Ovary (tissue), 9 donors: ENCODE results near the gene ICE2. TPM values are rescaled to one million over a fixed set of nuclear protein-coding genes. Genes with fewer than 3 reads are reported as not detected.

Experiments used
- DNase-seq, 5 donors: peaks; one replicate each; pipeline ENCODE4 v3.0.0-alpha.2; 2019 to 2020
- H3K27ac ChIP-seq, 2 donors: fragments of 200-600 bp; one replicate each; pipeline versions ENCODE4 v1.5.1 to v1.8.0; 2019 to 2022
- H3K27me3 ChIP-seq: fragments of 200-600 bp; one replicate; pipeline ENCODE4 v1.8.0; 2022
- H3K36me3 ChIP-seq: fragments of 200-600 bp; sonication (generic); one replicate; pipeline ENCODE4 v1.5.1; 2019
- H3K4me1 ChIP-seq: one replicate; pipeline ENCODE4 v1.8.1; 2013; ENCODE audit warnings: mild to moderate bottlenecking, moderate library complexity; ENCODE audit not compliant: insufficient read depth
- H3K4me3 ChIP-seq: fragments of 200-600 bp; sonication (generic); one replicate; pipeline ENCODE4 v1.5.1; 2017
- H3K9me3 ChIP-seq, 2 donors: fragments of 200-600 bp in 1 of 2; sonication (generic) in 1 of 2; one replicate each; pipeline versions ENCODE4 v1.5.1 to v1.8.1; 2013 to 2019; ENCODE audit warnings: mild to moderate bottlenecking in 1 of 2, moderate library complexity in 1 of 2
- EP300 ChIP-seq: sonication (generic); formaldehyde crosslinking; IDR thresholded peaks from one replicate; pipeline ENCODE4 v1.6.1; 2017; ENCODE audit warnings: antibody characterized with exemption
- POLR2A ChIP-seq: fragments of 450-650 bp; IDR thresholded peaks from one replicate; pipeline ENCODE4 v1.6.1; 2017; ENCODE audit warnings: antibody characterized with exemption, mild to moderate bottlenecking, moderate library complexity
- WGBS, 3 donors: extraction: QIAGEN DNeasy Blood & Tissue Kit in 1 of 3; methylation state at CpG; one replicate each; pipeline versions ENCODE4 v1.1.5 to v1.1.7; 2013 to 2017; 5-methylcytosine and 5-hydroxymethylcytosine counted together
- intact Hi-C, 4 donors: fragments of 100-400 bp; cut with DNase I; formaldehyde crosslinking; loops; one replicate each; pipeline versions ENCODE4 v1.11.0 to v1.15.1; 2022 to 2023
- polyA plus RNA-seq, 2 donors: library from polyadenylated mRNA; stranded (reverse); fragments of 200-250 nt in 1 of 2; fragments of 350-450 nt in 1 of 2; fragmentation: Illumina TruSeq in 1 of 2; extraction: RNeasy Lipid Tissue Mini Kit (QIAGEN cat#74804) in 1 of 2; gene quantifications; one replicate each; pipeline ENCODE4 v1.2.3, GENCODE V29; 2013 to 2014
- total RNA-seq, 7 donors: library from RNA; depleted of rRNA in 2 of 7; stranded (reverse); fragments of >200 nt in 2 of 7; fragmentation: NEBNext Ultra II Directional in 3 of 7; extraction: Animal tissue kit (Norgen Biotek cat#: 25700) in 3 of 7; gene quantifications; one replicate each; pipeline versions ENCODE4 v1.1.0 to v1.2.4, GENCODE V29; 2016 to 2023
- TF ChIP-seq, protein P1 (sequence below), 3 donors: fragments of 450-650 bp in 2 of 3; fragments of 200-600 bp in 1 of 3; IDR thresholded peaks; one replicate each; pipeline versions ENCODE4 v1.5.1 to v1.8.0; 2016 to 2022; ENCODE audit warnings: antibody characterized with exemption in 3 of 3, mild to moderate bottlenecking in 1 of 3
- donor health status: DM: no; HTN: no; CAD: no; lungs with moderate emphysema.
- donor health status: DM: no; HTN: no; CAD: no.
- donor health status: Bipolar disorder and iron deficiency.
- donor health status: DM: yes; HTN: yes; CAD: no.
- donor health status: DM: no; HTN: no; CAD: no.
- donor health status: DM: yes; HTN: yes; CAD: no.

The ICE2 gene
- total and polyA plus RNA-seq, 9 donors: 16.4 to 72.0 (median 53.0) TPM

DNA sequence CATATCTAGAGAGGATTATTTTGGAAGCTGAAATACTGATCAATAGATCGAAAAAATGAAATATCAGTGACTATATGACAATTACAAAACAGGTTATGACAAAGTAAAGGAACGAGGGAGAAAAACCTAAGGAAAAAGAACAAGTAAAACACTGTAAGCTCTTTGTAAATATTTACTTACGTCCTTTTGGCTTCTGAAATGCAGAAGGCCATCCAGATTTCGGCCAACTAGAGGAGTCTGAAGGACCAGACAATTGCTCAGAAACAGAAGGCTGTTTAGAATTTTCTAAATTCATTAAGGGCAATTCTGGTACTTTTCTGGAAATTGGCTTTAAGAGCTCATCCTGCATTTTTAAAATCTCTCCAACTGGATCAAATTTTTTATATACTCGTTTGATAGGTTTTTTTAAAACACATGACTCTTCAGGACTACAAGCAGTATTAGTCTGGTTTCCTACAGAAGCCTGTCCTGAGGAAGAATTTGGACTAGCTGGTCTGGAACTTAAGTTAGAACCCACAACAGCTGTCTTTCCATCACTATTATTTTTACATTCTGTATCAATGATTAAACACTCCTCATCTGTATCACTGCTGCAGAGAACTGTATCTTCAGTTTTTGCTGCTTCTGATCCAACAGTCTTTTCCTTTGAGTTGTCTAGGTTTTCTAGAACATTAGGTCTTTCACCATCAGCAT, 30.1 kb downstream of the ICE2 start:
- H3K27ac ChIP-seq: no peak overlapping the region
- intact Hi-C loops: loop anchor here in 2 of 4 donors (10.0 kb wide), 1 partner anchor 94 kb away; no protein-coding TSS in a partner anchor
- no peaks in the 10 kb centered on the region for H3K36me3 ChIP-seq
- DNase-seq: no peak
- no peaks in the 10 kb centered on the region for H3K4me1 ChIP-seq
- H3K9me3 ChIP-seq: no peaks in the 10 kb centered on the region
- 68 to 70% (median 68%) methylated on average over 5 of the region's 5 CpGs for WGBS, 3 donors
- no peak for TF ChIP-seq EP300
- no peak for TF ChIP-seq POLR2A
- TF ChIP-seq, protein P1, sequence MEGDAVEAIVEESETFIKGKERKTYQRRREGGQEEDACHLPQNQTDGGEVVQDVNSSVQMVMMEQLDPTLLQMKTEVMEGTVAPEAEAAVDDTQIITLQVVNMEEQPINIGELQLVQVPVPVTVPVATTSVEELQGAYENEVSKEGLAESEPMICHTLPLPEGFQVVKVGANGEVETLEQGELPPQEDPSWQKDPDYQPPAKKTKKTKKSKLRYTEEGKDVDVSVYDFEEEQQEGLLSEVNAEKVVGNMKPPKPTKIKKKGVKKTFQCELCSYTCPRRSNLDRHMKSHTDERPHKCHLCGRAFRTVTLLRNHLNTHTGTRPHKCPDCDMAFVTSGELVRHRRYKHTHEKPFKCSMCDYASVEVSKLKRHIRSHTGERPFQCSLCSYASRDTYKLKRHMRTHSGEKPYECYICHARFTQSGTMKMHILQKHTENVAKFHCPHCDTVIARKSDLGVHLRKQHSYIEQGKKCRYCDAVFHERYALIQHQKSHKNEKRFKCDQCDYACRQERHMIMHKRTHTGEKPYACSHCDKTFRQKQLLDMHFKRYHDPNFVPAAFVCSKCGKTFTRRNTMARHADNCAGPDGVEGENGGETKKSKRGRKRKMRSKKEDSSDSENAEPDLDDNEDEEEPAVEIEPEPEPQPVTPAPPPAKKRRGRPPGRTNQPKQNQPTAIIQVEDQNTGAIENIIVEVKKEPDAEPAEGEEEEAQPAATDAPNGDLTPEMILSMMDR (IDR thresholded peaks at IDR 0.05): no peak
- H3K4me3 ChIP-seq: no peak overlapping the region
- no peaks in the 10 kb centered on the region for H3K27me3 ChIP-seq

DNA sequence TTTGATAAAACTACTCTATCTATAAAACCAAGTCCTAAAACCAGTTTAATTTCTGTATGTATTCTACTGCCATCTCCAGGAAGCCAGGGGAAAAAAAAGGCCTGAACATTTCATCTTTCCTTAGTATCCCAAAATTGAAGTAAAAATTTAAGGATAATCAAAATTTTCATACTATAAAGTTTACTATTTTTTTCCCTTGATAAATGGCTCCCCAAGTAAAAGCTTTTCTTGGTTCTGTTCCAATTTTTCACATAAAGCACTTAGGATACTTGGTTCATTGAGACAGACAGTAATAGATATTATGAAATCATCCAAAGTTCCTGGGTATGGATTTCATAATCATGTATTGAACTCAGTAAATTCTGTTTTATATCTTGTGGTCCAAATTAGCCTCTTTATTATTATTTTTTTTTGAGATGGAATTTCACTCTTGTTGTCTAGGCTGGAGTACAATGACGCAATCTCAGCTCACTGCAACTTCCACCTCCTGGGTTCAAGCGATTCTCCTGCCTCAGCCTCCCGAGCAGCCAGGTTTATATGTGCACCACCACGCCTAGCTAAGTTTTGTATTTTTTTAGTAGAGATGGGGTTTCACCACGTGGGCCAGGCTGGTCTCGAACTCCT, 34.5 kb downstream of the ICE2 start:
- no peaks in the 10 kb centered on the region for H3K9me3 ChIP-seq
- no peak for DNase-seq
- H3K4me1 ChIP-seq: no peaks in the 10 kb centered on the region
- 84 to 90% (median 87%) methylated on average over 6 of the region's 6 CpGs for WGBS, 3 donors
- no peaks in the 10 kb centered on the region for H3K27me3 ChIP-seq
- H3K4me3 ChIP-seq: no peak overlapping the region
- H3K27ac ChIP-seq: no peak overlapping the region
- intact Hi-C loops: loop anchor here (5.0 to 10.0 kb wide), 3 partner anchors 72 to 90 kb away; no protein-coding TSS in a partner anchor
- no peaks in the 10 kb centered on the region for H3K36me3 ChIP-seq
- TF ChIP-seq EP300 (no peak), POLR2A (no peak)
- TF ChIP-seq, protein P1 (IDR thresholded peaks at IDR 0.05): peak in 2 of 3 donors; percentile 14 to 54

DNA sequence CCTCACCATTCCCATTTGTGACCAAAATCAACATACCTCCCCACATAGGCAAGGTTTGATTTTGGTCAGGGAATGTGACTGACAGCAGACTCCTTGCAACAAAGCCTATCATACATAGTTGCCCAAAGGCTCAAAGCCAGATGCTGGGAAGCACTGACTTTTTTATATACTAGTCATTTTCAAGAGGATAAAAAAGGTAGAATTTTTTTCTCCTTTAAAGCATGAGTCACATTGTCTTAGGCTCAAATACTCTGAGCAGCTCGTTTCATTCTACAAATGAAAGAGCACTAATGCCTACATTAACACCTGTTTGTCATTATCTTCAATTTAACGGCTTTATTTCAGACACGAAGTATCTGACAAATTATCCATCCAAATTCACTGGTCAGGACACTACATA, 36.2 kb downstream of the ICE2 start:
- Histone ChIP-seq H3K27ac (no peak overlapping the region), H3K4me1 (no peaks in the 10 kb centered on the region), H3K4me3 (no peak overlapping the region), H3K27me3 (no peaks in the 10 kb centered on the region), H3K9me3 (no peaks in the 10 kb centered on the region), H3K36me3 (no peaks in the 10 kb centered on the region)
- TF ChIP-seq, protein P1 (IDR thresholded peaks at IDR 0.05): no peak
- TF ChIP-seq POLR2A (no peak), EP300 (no peak)
- intact Hi-C loops: loop anchor here (5.0 to 10.0 kb wide), 3 partner anchors 70 to 88 kb away; no protein-coding TSS in a partner anchor
- WGBS, 3 donors: 78 to 89% (median 80%) methylated on average over 3 of the region's 3 CpGs
- DNase-seq: no peak

DNA sequence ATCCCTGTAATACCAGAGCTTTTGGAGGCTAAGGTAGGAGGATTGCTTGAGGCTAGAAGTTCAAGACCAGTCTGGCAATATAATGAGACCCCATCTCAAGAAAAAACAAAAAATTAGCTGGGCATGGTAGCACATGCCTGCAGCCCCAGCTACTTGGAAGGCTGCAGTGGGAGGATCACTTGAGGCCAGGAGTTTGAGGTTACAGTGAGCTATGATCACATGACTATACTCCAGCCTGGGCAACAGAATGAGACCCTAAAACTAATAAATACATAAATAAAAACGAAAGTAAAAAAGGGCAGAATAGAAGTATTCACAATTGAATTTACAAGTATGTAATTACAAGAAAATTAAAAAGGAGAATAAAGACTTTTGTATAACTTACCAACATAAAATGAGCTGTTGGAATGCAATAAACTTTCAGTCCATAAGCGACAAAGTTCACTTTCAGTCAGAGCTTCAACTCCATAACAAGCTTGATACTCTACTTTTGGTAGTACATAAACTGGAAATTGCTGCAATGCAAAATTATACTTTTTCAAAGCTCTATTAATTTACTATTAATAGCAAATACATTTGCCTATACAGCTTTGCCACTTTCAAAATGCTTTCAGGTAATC, 36.8 kb downstream of the ICE2 start:
- Histone ChIP-seq H3K4me1 (no peaks in the 10 kb centered on the region), H3K9me3 (no peaks in the 10 kb centered on the region), H3K27me3 (no peaks in the 10 kb centered on the region), H3K27ac (no peak overlapping the region), H3K36me3 (no peaks in the 10 kb centered on the region), H3K4me3 (no peak overlapping the region)
- no peak for TF ChIP-seq EP300
- no peak for TF ChIP-seq POLR2A
- TF ChIP-seq, protein P1 (IDR thresholded peaks at IDR 0.05): no peak
- no peak for DNase-seq
- 81 to 86% (median 81%) methylated on average over 2 of the region's 2 CpGs for WGBS, 3 donors
- intact Hi-C loops: loop anchor here (5.0 to 10.0 kb wide), 3 partner anchors 70 to 87 kb away; no protein-coding TSS in a partner anchor
